NCI-H146 (cell line): ENCODE results near the gene SMARCD1.
"Not testable (repeated sequence)": the region's sequence is repeated elsewhere in the genome, so short reads cannot be mapped to it uniquely, and the experiment has no call there.

Experiments
- DNase-seq: peaks from one replicate; lab custom pipeline; 2025; lab: John Stamatoyannopoulos, UW

SMARCD1 gene

DNA sequence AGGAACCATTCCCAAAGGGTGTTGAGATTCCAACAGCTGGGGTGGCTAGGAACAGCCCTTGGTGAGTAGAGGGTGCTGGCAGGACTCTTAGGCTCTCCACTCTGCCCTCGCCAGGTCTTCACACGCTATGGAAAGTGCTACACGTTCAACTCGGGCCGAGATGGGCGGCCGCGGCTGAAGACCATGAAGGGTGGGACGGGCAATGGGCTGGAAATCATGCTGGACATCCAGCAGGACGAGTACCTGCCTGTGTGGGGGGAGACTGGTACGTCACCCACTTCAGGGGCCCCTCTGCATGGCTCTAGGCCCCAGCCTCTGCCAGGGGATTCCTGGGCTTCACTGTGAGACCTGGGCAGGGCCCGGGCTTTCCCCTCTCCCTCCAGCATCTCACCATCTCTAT is 8.0 kb upstream of the SMARCD1 start:
- DNase-seq = no peak

DNA sequence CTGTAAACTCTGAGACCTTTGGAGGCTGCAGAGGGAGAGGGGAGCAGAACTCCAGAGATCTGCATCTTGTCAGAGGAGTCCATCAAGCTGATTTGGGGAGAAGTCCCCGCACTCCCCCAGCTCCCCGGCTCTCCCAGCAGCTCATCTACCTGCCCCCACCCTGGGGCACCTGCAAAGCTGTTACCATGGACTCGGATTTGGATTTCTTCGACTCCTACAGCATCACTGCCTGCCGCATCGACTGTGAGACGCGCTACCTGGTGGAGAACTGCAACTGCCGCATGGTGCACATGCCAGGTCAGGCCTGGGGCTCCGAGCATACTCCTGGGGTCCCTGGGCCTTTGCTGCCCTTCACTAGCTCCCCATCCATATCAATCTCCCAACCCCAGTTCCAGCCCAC is 6.9 kb upstream of the SMARCD1 start:
- no peak for DNase-seq

DNA sequence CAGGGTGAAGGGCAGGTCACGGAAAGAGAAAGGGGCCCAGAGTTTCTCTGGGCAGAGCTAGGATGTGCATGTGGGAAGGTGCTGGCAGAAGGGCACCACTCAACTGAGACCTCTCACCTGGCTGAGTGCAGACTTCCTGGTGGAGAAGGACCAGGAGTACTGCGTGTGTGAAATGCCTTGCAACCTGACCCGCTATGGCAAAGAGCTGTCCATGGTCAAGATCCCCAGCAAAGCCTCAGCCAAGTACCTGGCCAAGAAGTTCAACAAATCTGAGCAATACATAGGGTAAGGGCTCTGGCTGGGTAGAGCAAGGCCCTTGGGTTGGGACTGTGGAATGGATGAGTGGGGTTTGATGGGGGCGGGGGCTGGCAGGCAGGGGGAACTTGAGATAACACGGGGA is 5.4 kb upstream of the SMARCD1 start:
- DNase-seq = no peak

DNA sequence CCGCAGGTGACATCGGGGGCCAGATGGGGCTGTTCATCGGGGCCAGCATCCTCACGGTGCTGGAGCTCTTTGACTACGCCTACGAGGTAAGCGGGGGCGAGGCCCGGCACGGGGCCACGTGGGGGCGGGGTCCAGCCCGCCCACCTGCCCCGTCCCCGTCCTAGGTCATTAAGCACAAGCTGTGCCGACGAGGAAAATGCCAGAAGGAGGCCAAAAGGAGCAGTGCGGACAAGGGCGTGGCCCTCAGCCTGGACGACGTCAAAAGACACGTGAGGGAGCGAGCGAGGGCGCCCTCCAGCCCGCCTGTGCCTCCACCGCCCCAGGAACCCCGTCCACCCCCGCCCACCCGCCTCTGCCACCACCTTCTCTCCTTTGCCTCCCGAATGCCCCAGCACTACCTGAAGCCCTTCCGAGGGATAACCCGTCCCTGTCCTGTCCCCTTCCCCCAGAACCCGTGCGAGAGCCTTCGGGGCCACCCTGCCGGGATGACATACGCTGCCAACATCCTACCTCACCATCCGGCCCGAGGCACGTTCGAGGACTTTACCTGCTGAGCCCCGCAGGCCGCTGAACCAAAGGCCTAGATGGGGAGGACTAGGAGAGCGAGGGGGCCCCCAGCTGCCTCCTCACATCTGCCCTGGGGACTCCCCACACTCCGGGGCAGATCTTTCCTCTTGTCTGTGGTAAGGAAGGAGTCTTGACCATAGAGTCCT is 3.9 kb upstream of the SMARCD1 start:
- no peak for DNase-seq

DNA sequence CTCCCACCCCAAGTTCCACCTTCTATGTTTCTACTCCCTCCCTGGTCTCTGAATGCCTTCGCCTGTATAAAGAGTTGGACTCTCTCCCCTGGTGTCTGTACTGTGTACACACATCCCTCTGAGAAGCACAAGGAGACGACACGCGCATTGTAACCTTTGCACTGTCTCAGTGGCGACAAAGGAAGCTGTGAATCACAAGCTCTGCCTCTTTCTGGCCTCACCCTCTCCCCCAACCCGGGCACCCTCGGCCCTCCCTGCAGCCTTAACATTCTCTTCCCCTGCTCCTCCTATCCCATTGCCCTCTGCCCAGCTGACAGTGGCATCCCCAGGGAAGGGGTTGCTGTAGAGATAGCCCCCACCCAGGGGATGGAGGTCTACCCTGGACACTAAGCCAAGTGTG is 2.5 kb upstream of the SMARCD1 start:
- DNase-seq = peak; percentile 45

DNA sequence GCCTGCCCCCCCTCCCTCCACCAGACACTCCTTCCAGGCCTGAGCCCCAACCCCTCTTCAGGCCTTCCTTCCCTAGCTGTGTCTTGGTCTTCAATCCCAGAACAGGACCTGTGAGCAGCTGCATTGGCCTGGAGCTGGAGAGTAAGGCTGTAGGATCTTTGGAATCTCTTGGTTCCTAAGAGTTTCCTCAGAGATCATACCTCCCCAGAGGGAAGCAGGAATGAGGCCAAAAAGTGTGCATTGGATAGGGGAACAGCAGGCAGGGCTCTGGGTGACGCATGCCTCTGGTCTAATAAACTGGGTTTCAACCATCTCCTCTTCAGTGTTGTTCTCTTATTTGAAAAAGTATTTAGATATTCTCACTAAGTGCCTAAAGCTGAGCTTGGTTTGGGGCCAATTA is 1.8 kb upstream of the SMARCD1 start:
- no peak for DNase-seq

DNA sequence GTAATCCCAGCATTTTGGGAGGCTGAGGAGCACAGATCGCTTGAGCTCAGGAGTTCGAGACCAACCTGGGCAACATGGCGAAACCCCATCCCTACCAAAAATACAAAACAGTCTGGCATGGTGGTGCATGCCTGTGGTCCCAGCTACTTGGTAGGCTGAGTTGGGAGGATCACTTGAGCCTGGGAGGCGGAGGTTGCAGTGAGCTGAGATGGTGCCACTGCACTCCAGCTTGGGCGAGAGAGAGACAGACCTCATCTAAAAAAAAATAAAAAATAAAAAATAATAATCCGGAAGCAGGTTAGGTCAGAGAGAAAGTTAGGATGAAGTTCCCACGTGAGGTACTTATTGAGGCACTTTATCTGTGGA is 750 bp upstream of the SMARCD1 start:
- DNase-seq = not testable (repeated sequence)

DNA sequence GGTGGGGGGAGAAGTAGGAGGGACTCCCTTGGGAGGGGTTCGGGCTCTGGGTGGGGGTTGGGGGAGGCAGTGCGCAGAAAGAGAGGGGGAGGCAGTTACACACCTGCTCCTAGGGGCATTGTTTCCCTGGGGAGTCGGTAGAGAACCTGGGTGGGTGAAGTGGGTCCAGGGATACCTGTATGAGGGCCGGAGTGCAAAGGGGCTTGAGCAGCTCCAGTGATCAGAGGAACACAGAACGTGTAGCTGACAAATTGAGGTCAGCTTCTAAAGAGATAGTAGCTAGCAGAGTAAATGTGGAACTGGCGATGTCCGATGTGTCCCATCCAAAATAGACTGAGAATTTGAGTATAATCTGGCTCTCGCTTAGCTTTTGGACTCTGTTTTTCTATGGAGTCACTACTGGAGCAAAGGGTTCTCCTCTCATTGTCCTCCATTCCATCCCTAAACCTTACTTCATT is 502 bp downstream of the SMARCD1 start:
- DNase-seq = no peak

DNA sequence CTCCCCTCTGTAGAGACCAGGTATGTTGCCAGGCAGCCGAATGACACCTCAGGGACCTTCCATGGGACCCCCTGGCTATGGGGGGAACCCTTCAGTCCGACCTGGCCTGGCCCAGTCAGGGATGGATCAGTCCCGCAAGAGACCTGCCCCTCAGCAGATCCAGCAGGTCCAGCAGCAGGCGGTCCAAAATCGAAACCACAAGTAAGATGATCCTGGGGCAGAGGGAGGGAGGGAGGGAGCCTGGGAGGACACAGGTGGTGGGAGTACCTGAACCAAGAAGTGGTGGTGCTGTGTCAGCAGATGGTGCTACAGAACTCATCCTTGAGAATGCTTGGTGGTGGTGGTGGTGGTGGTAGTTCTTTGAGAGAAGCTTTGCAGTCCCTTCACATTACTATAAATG is 1.0 kb downstream of the SMARCD1 start:
- DNase-seq = no peak

DNA sequence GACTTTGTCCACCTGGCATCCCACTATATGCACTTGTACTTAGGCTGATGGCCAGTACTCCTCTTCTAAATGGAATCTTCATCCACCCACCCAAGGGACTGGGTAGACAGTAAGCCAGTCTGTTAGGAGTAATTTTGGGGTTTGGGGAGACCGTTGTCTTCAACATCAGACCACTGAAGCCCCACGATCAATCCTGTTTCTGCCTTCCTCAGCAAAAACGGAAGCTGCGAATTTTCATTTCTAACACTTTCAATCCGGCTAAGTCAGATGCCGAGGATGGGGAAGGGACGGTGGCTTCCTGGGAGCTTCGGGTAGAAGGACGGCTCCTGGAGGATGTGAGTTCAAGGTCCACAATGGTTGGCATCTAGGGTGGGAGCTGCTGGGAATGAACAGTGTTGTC is 2.0 kb downstream of the SMARCD1 start:
- DNase-seq = no peak

DNA sequence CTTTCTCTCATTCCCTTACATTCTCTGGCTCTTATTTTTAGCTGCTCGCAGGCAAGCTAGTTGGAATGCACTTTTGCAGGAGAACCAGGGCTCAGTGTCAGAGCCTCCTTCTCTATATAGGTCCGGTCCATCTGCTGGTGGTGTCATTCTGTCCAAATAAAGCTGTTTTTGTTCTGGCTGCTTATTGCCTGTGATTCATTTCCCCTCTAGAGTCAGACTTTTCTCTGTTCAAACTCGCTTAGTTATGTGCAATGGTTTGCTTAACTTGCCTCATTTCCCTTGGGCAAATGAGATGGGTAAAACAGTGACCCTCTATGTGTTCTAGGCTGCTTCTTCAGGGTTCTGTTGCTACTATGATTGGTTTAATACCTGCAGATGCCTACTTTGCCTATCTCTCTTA is 2.9 kb downstream of the SMARCD1 start:
- DNase-seq = no peak

DNA sequence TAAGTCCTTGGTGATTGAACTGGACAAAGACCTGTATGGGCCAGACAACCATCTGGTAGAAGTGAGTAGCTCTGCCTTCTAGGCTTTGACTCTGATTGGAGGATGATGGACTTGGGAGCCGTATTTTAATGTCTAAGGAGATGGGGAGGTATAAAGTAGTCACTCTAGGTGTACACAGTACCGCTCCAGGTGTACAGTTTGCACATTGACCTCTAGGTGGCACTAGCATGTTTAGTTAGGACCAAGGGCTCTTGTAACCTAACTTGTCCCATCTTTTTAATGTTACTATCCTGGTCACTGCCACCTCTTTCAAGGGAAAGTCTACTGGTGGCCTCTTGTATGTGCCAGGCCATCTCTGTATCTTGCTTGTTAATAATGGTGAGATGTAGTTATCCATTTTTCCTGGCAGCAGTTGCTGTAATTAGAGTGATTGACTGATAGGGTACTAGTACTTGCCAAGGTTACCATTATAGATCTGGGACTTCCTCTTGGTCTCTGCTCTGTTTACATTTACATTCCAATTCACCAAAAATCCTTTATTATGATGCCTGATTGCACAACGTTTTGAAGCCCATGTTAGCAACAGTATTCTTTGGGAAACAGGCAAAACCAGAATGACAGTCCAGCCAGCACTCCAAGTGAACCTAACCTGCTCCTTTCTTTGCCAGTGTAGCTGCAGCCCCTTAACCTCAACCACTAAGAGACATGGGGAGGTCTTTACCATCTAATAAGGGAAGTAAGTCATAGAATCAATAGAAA is 3.6 kb downstream of the SMARCD1 start:
- peak; percentile 68 for DNase-seq

DNA sequence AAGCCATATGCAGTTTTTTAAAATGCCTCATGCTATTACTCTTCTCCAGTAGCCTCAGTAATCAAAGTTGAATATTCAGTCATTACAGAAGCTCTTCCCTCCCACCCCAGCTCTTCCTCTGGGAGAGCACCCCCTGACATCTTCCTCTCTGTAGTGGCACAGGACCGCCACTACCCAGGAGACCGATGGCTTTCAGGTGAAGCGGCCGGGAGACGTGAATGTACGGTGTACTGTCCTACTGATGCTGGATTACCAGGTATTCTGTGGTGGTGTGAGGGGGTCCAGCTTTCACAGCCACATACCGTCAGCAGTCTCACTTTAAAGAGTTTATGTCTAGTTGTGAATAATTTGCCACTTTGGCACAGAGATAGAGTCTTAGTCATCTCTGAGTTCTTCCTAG is 4.6 kb downstream of the SMARCD1 start:
- no peak for DNase-seq

DNA sequence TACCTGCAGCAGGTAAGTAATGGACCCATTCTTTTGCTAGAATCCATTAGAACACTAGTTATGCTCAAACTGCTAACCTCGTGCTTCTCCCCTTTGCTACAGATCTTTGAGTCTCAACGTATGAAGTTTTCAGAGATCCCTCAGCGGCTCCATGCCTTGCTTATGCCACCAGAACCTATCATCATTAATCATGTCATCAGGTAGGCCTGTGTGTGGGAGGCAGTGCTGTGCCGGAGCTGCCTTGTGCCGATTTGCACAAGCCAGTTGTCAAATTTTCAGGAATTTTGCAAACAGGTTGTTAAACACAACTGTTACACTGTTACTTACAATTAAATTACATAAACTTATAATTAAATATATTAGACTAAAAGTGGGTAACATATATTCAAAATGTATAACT is 5.2 kb downstream of the SMARCD1 start:
- no peak for DNase-seq

DNA sequence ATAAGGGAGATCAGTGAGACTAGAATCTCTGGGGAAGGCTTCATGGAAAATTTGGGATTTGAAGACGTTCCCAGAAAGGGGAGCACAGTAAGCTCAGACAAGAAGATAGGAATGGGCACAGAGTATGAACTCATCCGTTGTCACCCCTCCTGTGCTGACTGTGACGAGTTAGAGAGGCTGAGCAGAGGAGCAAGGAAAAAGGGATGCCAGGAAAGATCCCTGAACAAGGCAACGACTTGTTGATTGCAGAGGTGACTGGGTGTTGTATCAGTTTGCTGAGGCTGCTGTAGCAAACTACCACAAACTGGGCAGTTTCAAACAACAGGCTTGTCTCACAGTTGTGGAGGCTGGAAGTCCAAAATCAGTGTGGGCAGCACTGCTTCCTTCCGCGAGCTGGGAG is 12.8 kb downstream of the SMARCD1 start:
- DNase-seq = no peak

DNA sequence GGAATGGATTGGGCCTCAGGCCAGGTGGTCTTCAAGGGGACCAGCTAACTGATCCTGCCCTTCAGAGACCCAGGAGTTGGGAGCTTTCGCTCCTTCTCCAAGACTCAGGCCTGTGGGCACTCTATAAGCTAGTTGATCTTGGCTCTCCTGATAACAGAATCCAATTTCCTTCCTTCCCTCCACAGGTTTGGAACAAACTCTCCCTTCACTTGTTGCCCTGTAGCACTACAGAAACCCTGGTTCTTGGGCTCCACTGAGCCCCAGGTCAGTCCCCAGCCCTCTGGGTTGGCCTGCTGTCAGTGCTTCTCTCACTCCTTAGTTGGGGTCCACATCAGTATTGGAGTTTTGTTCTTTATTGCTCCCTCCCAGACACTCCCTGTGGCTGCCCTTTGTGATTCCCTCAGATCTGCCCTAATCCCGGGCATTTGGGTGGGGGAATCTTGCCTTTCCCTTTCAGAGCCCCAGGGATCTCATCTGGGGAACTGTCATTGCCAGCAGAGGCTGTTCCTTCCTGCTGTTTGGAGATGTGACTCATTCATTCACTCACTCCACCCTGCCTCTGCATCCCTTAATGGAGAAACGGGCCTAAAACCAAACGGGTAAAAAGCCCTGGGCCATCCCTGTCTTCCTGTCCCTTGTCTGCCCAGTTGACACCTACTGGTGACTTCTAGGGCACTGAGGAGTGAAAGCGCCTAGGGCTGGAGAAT is 14.3 kb downstream of the SMARCD1 start:
- DNase-seq = no peak

DNA sequence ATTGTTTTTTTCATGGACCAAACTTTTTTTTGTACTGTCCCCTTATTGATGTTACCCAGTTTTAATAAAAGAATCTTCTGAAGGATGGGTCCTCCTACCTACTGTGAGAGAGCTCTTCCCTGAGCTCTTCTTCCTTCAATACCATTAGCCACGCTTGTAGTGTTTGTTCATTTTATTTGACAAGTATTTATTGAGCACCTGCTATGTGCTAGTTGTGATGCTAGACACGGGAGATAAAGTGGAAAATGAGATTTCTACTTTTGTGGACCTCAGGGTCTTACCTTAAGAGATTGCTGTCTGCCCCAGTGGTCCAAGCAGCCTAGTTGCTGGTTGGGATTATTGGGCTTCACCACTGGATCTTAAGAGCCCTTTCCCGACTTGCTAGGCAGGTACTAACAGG is 15.4 kb downstream of the SMARCD1 start:
- DNase-seq = no peak

DNA sequence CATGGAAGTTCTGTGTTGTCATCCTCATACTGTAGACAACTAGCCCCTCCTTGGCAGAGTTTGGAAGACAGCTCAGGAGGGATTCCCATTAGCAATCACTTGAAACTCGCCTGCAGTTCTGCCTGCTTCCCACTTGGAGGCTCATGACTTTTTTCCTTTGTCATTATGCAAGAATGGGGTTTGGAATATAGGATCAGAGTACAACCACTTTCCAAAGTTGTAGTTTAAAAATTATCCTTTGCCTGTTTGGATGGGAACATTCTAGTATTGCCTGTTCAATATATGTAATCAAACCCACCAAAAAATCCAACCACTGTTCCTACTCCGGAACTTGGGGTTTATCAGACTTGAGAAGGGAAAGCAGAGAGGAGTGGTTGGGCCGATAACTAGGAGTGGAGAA is 16.5 kb downstream of the SMARCD1 start:
- DNase-seq = no peak

DNA sequence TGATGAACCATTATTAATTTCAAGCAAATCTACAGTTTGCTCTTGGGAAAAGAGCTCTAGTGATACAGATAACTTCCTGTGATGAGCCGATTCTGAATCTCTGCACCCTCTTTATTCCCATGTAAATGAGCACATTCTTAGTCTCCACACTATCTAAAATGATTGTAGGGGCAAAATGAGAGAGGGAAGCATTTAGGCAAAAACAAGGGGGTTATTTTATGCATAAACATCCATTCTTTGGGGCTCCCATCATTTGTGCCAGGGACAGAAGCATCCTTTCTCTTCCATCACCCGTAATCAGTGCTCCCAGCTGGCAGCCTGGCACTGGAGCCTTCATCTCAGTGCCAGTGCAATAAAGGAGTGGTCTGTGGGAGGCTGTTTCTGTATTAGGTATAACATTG is 17.0 kb downstream of the SMARCD1 start:
- no peak for DNase-seq

DNA sequence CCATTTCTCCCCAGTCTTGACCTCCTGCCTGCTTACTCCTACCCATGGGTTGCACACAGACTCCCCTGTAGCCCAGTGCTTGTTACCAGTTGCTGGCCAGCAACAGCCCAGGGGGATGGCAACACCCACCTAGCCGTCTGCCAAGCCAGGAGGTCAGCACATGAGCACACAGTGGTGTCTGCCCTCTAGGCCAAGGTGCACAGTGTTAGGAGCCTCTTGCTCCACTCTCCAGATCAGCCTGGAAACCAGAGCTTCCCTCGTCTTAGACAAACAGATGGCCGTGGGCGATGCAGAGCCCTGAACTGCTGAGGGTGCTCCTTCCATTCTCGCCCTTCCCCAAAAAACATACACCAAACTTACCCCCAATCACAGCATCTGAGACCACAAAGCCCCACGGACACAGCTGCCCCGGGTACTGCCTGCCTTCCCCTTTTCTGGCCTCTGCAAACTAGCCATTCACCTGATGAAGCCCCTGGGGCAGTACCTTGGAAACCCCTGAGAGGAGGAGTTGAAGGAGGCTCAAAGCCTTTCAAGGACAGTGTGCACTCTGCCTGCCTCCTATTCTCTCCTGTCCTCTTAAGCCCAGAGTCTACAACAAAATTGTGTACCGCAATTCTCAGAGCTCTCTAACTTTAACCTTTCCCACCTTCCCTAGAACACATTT is 17.6 kb downstream of the SMARCD1 start:
- DNase-seq = no peak

DNA sequence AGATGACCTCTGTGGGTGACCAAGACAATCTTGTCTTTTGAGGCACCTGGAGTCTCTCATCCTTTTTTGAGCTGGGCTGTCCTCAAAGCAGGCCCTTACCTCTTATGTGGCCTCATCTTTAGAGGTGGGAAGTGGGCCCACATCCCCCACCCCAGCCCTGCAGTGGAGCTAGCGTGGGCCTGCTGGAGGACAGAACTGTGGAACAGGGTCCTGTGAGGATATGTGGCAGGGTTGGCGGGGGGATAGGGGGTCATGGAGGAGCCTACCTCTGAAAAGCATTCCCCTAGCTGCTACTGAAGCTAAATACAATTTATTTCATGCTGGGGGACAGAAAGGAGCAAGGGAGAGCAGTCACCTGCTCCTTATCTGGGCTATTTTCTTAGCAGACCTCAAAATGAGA is 18.2 kb downstream of the SMARCD1 start:
- DNase-seq = no peak

DNA sequence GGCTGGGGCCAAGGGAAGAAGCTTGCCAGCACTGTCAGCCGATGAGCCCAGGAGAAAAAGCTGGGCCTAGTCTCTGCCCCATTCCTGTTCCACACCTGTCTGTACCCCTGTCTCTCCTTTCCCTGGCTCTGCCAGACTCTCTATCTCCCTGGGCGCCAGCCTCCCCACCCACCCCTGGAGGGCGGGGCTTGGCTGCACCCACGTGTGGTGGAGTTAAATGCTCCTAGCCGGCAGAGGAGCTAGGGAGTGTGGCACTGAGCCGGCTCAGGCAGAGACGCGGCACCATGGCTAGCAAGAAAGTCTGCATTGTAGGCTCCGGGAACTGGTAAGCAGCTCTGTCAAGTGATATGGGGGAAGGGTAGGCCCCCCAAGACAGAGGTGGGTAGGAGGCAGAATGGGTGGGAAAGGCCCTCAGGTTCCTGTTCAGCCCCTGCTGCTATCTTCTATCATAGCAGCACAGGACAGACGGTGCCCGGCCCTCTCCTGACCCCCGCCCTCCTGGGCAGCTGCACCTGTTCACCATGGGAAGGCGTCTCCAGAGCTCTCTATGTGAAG is 18.7 kb downstream of the SMARCD1 start, which contains the start of gene GPD1:
Gene GPD1, plus strand, starts transcription at position 242 of the 555 bp plus-strand sequence. Its CDS starts 43 bp downstream, at position 285.
- DNase-seq = peak; percentile 84
